ENCODE measurements around the gene AUTS2.

AUTS2 gene

GRCh38 chr7:70060298-70061068 is 462.2 kb downstream of the AUTS2 start:
- 0 out of 2 replicates have a peak, but pooled peaks have one; percentile 18 for TF ChIP-seq GATA3 (IDR thresholded peaks at IDR 0.05; ENCODE audit: low read depth, low read length)
- 0 out of 2 replicates have a peak, but pooled peaks have one; percentile 17 for TF ChIP-seq GATA2 (IDR thresholded peaks at IDR 0.05; ENCODE audit: low read depth, low read length)

GRCh38 chr7:70063371-70063770 is 465.1 kb downstream of the AUTS2 start:
- no peak for TF ChIP-seq GATA3 (IDR thresholded peaks at IDR 0.05; ENCODE audit: low read depth, low read length)

GRCh38 chr7:70063927-70064326 is 465.7 kb downstream of the AUTS2 start:
- TF ChIP-seq GATA2 (IDR thresholded peaks at IDR 0.05; ENCODE audit: low read depth, low read length) (no peak), GATA3 (IDR thresholded peaks at IDR 0.05; ENCODE audit: low read depth, low read length) (no peak)

- TF ChIP-seq GATA3 (IDR thresholded peaks at IDR 0.05; ENCODE audit: low read depth, low read length) (no peak), GATA2 (IDR thresholded peaks at IDR 0.05; ENCODE audit: low read depth, low read length) (no peak)
These were observed 468.6 kb downstream of the AUTS2 start for GRCh38 chr7:70066844-70067243.

- TF ChIP-seq GATA2 (IDR thresholded peaks at IDR 0.05; ENCODE audit: low read depth, low read length) (no peak), GATA3 (IDR thresholded peaks at IDR 0.05; ENCODE audit: low read depth, low read length) (no peak)
These were observed 470.3 kb downstream of the AUTS2 start for GRCh38 chr7:70068531-70068930.

GRCh38 chr7:70069977-70070376 is 471.7 kb downstream of the AUTS2 start:
- TF ChIP-seq GATA3 (IDR thresholded peaks at IDR 0.05; ENCODE audit: low read depth, low read length) (no peak), GATA2 (IDR thresholded peaks at IDR 0.05; ENCODE audit: low read depth, low read length) (no peak)

- TF ChIP-seq GATA3 (IDR thresholded peaks at IDR 0.05; ENCODE audit: low read depth, low read length): no peak; the same call in 1 of the 2 replicates
- peak; percentile 31; the same call in 1 of the 2 replicates for TF ChIP-seq GATA2 (IDR thresholded peaks at IDR 0.05; ENCODE audit: low read depth, low read length)
These were observed 473.5 kb downstream of the AUTS2 start for GRCh38 chr7:70071766-70072165.

- TF ChIP-seq GATA3 (IDR thresholded peaks at IDR 0.05; ENCODE audit: low read depth, low read length) (no peak), GATA2 (IDR thresholded peaks at IDR 0.05; ENCODE audit: low read depth, low read length) (no peak)
These were observed 473.9 kb downstream of the AUTS2 start for GRCh38 chr7:70072220-70072619.

GRCh38 chr7:70076325-70076724 is 478.1 kb downstream of the AUTS2 start:
- no peak for TF ChIP-seq GATA3 (IDR thresholded peaks at IDR 0.05; ENCODE audit: low read depth, low read length)
- no peak for TF ChIP-seq GATA2 (IDR thresholded peaks at IDR 0.05; ENCODE audit: low read depth, low read length)

GRCh38 chr7:70082099-70082611 is 483.9 kb downstream of the AUTS2 start:
- no peak for TF ChIP-seq GATA2 (IDR thresholded peaks at IDR 0.05; ENCODE audit: low read depth, low read length)
- no peak for TF ChIP-seq GATA3 (IDR thresholded peaks at IDR 0.05; ENCODE audit: low read depth, low read length)

- TF ChIP-seq GATA2 (IDR thresholded peaks at IDR 0.05; ENCODE audit: low read depth, low read length) (no peak), GATA3 (IDR thresholded peaks at IDR 0.05; ENCODE audit: low read depth, low read length) (no peak)
These were observed 493.1 kb downstream of the AUTS2 start for GRCh38 chr7:70091362-70091761.

GRCh38 chr7:70092314-70093204 is 494.3 kb downstream of the AUTS2 start:
- TF ChIP-seq GATA3 (IDR thresholded peaks at IDR 0.05; ENCODE audit: low read depth, low read length) (no peak), GATA2 (IDR thresholded peaks at IDR 0.05; ENCODE audit: low read depth, low read length) (peak; percentile 24)

GRCh38 chr7:70093205-70093904 is 495.1 kb downstream of the AUTS2 start:
- TF ChIP-seq GATA2 (IDR thresholded peaks at IDR 0.05; ENCODE audit: low read depth, low read length): no peak
- TF ChIP-seq GATA3 (IDR thresholded peaks at IDR 0.05; ENCODE audit: low read depth, low read length): no peak

- TF ChIP-seq GATA2 (IDR thresholded peaks at IDR 0.05; ENCODE audit: low read depth, low read length) (no peak), GATA3 (IDR thresholded peaks at IDR 0.05; ENCODE audit: low read depth, low read length) (no peak)
These were observed 496.6 kb downstream of the AUTS2 start for GRCh38 chr7:70094831-70095230.
